Central memory CD4-positive, alpha-beta T cell (primary cell): ENCODE results near the gene RGS14.

Source experiments
- DNase-seq: peaks from one replicate; pipeline ENCODE4 v3.0.0; 2022
- total RNA-seq, 3 experiments: gene quantifications; one replicate each; lab custom pipeline; 2026; lab: John Stamatoyannopoulos, UW

The RGS14 gene
- total RNA-seq: 27.3 to 141 (median 140) reads per million in 3 experiments

- peak; percentile 90 for DNase-seq
Observed at GRCh38 chr5:177357459-177358351, at the start of gene RGS14. TSS of gene RGS14 (plus strand) at chr5:177357924. CDS start at chr5:177358025, 101 bp downstream.

GRCh38 chr5:177308740-177309139 is 49.0 kb upstream of the RGS14 start:
- DNase-seq: no peak

- peak; percentile 67 for DNase-seq
Observed at GRCh38 chr5:177309351-177310191, 48.2 kb upstream of the RGS14 start.

- DNase-seq: no peak
Observed at GRCh38 chr5:177310332-177310731, 47.4 kb upstream of the RGS14 start.

- DNase-seq: no peak
Observed at GRCh38 chr5:177310757-177311391, 46.9 kb upstream of the RGS14 start.

GRCh38 chr5:177311392-177311722 is 46.4 kb upstream of the RGS14 start:
- DNase-seq: no peak

GRCh38 chr5:177311723-177312648 is 45.7 kb upstream of the RGS14 start, which contains the start of gene MXD3:
TSS of gene MXD3 (minus strand) at chr5:177311898. CDS start at chr5:177311830, 68 bp downstream.
- DNase-seq: peak; percentile 91

- DNase-seq: no peak
Observed at GRCh38 chr5:177312649-177313181, 45.0 kb upstream of the RGS14 start.

- no peak for DNase-seq
Observed at GRCh38 chr5:177313561-177314259, 44.0 kb upstream of the RGS14 start.

- no peak for DNase-seq
Observed at GRCh38 chr5:177314376-177315342, 43.1 kb upstream of the RGS14 start.

- no peak for DNase-seq
Observed at GRCh38 chr5:177315411-177315810, 42.3 kb upstream of the RGS14 start.

GRCh38 chr5:177316005-177316404 is 41.7 kb upstream of the RGS14 start:
- DNase-seq: no peak

- DNase-seq: peak; percentile 65
Observed at GRCh38 chr5:177317959-177318377, 39.8 kb upstream of the RGS14 start.

GRCh38 chr5:177319913-177320588 is 37.7 kb upstream of the RGS14 start:
- no peak for DNase-seq

- DNase-seq: no peak
Observed at GRCh38 chr5:177320879-177321278, 36.8 kb upstream of the RGS14 start.

GRCh38 chr5:177325868-177326381 is 31.8 kb upstream of the RGS14 start:
- DNase-seq: no peak

- no peak for DNase-seq
Observed at GRCh38 chr5:177327539-177328522, 29.9 kb upstream of the RGS14 start.
